HCT116 (cell line): Measurements from ENCODE around the gene CREBZF. TPM values are rescaled to one million over a fixed set of nuclear protein-coding genes. Genes with fewer than 3 reads are reported as not detected.

Source experiments
- ATAC-seq: fragments of 200-7000 bp; cut with Tn5 transposase; 2 replicates; pipeline ENCODE4 v1.9.1; 2020; ENCODE audit warnings: mild to moderate bottlenecking, moderate library complexity
- BruUV-seq: library from RNA; stranded (reverse); fragments of 400-500 nt; replicated peaks from 2 replicates; lab custom pipeline; 2021; lab: Mats Ljungman, UMichigan
- CTCF ChIA-PET: fragments of 300-600 bp; sonication (Branson Sonifier 250); formaldehyde crosslinking; loops from one replicate; lab custom pipeline; 2021; ENCODE audit warnings: antibody characterized with exemption; lab: Charles Lee
- POLR2A ChIA-PET: fragments of 300-600, 350-600 bp; sonication (Branson Sonifier 250); formaldehyde crosslinking; loops from one replicate; lab custom pipeline; 2021; ENCODE audit warnings: antibody characterized with exemption; lab: Charles Lee
- RAD21 ChIA-PET, 2 experiments: fragments of 300-600 bp; sonication (Branson Sonifier 250); formaldehyde crosslinking; loops; one replicate each; lab custom pipeline; 2023; ENCODE audit warnings: low total read pairs in 2 of 2; ENCODE audit not compliant: uncharacterized antibody in 2 of 2, unreplicated experiment in 2 of 2, low non-redundant PET in 1 of 2; lab: Charles Lee
- DNase-seq: peaks from one replicate; pipeline ENCODE4 v3.0.0-alpha.2; 2010; ENCODE audit warnings: low read depth, low spot score
- H2AFZ ChIP-seq: fragments of 200-600 bp; shearing (Covaris generic), sonication (generic); 2 replicates; pipeline ENCODE4 v1.6.1; 2017; ENCODE audit warnings: low read depth, mixed run types, mixed read lengths, antibody characterized with exemption, low read length; ENCODE audit not compliant: poor library complexity, severe bottlenecking
- H3K27ac ChIP-seq: 2 replicates; pipeline ENCODE4 v1.5.1; 2012; ENCODE audit warnings: low read depth, low read length
- H3K27me3 ChIP-seq: fragments of 200-600 bp; sonication (generic); 2 replicates; pipeline ENCODE4 v1.6.1; 2016; ENCODE audit warnings: mixed run types, low read length, mixed read lengths; ENCODE audit not compliant: insufficient read depth
- H3K36me3 ChIP-seq, 2 experiments: fragments of 200-500 bp in 1 of 2; fragments of 200-600 bp in 1 of 2; sonication (Bioruptor generic) in 1 of 2; sonication (generic) in 1 of 2; 2 replicates each; pipeline versions ENCODE4 v1.5.1 to v1.6.1; 2014 to 2016; ENCODE audit warnings: low read length in 2 of 2, inconsistent platforms in 1 of 2, mixed read lengths in 1 of 2, mixed run types in 1 of 2; ENCODE audit not compliant: insufficient read depth in 2 of 2, control insufficient read depth in 1 of 2
- H3K4me1 ChIP-seq, 2 experiments: fragments of 200-600 bp in 1 of 2; sonication (generic) in 1 of 2; 2 replicates each; pipeline versions ENCODE4 v1.5.1 to v1.6.1; 2012 to 2017; ENCODE audit warnings: low read length in 2 of 2, inconsistent platforms in 1 of 2, mild to moderate bottlenecking in 1 of 2, mixed read lengths in 1 of 2, mixed run types in 1 of 2, moderate library complexity in 1 of 2; ENCODE audit not compliant: insufficient read depth in 2 of 2, control insufficient read depth in 1 of 2
- H3K4me2 ChIP-seq: fragments of 200-600 bp; sonication (generic); 2 replicates; pipeline ENCODE4 v1.6.1; 2017; ENCODE audit warnings: mixed run types, low read length, mixed read lengths
- H3K4me3 ChIP-seq, 2 experiments: fragments of 200-600 bp in 1 of 2; sonication (generic) in 1 of 2; replicated peaks in 1 of 2; 2 replicates each; pipeline ENCODE4 v1.5.1; 2011 to 2016; ENCODE audit warnings: low read length in 2 of 2, control low read depth in 1 of 2, low read depth in 1 of 2, mild to moderate bottlenecking in 1 of 2, mixed read lengths in 1 of 2, mixed run types in 1 of 2
- H3K79me2 ChIP-seq: fragments of 200-600 bp; sonication (generic); 2 replicates; pipeline ENCODE4 v1.6.1; 2017; ENCODE audit warnings: mild to moderate bottlenecking, mixed run types, low read length, moderate library complexity, mixed read lengths; ENCODE audit not compliant: insufficient read depth
- H3K9ac ChIP-seq: fragments of 200-600 bp; sonication (generic); 2 replicates; pipeline ENCODE4 v1.6.1; 2016; ENCODE audit warnings: low read length, mixed read lengths
- H3K9me2 ChIP-seq: fragments of 200-600 bp; sonication (generic), shearing (Covaris generic); 2 replicates; pipeline ENCODE4 v1.6.1; 2017; ENCODE audit warnings: mixed run types, mild to moderate bottlenecking, moderate library complexity; ENCODE audit not compliant: insufficient read depth
- H3K9me3 ChIP-seq, 2 experiments: fragments of 200-500 bp in 1 of 2; fragments of 200-600 bp in 1 of 2; sonication (Bioruptor generic) in 1 of 2; sonication (generic) in 1 of 2; 2 replicates each; pipeline ENCODE4 v1.6.1; 2014 to 2017; ENCODE audit warnings: low read length in 2 of 2, mixed read lengths in 2 of 2, inconsistent platforms in 1 of 2, low read depth in 1 of 2, mild to moderate bottlenecking in 1 of 2, mixed run types in 1 of 2, moderate library complexity in 1 of 2; ENCODE audit not compliant: control insufficient read depth in 1 of 2, insufficient read depth in 1 of 2
- H4K20me1 ChIP-seq: fragments of 200-600 bp; sonication (generic), shearing (Covaris generic); 2 replicates; pipeline ENCODE4 v1.6.1; 2017; ENCODE audit warnings: mixed run types, mild to moderate bottlenecking, moderate library complexity; ENCODE audit not compliant: insufficient read depth
- EZH2phosphoT487 ChIP-seq: fragments of 200-600 bp; IDR thresholded peaks from 2 replicates; pipeline ENCODE4 v1.6.1; 2018; ENCODE audit warnings: antibody characterized with exemption, borderline replicate concordance
- RAD21 ChIP-seq: IDR thresholded peaks from 2 replicates; pipeline ENCODE4 v1.6.1; 2012; ENCODE audit warnings: low read depth, mild to moderate bottlenecking
- SIN3A ChIP-seq: IDR thresholded peaks from 2 replicates; pipeline ENCODE4 v1.6.1; 2012; ENCODE audit warnings: low read depth
- SP1 ChIP-seq: IDR thresholded peaks from 2 replicates; pipeline ENCODE4 v1.6.1; 2012; ENCODE audit warnings: low read depth
- TCF7L2 ChIP-seq: IDR thresholded peaks from 2 replicates; pipeline ENCODE4 v1.7.0; 2011; ENCODE audit warnings: borderline replicate concordance, inconsistent platforms; ENCODE audit not compliant: insufficient read depth, insufficient read length; ENCODE audit errors: extremely low read depth
- intact Hi-C: fragments of 100-400 bp; cut with micrococcal nuclease; formaldehyde crosslinking; loops from 2 replicates; pipeline ENCODE4 v1.10.0; 2022
- total RNA-seq: library from RNA; stranded (reverse); gene quantifications from one replicate; pipeline ENCODE4 v1.2.1, GENCODE V29; 2021; ENCODE audit not compliant: unreplicated experiment
- TF ChIP-seq, protein P1 (sequence below): IDR thresholded peaks from 2 replicates; pipeline ENCODE4 v1.6.1; 2011; ENCODE audit warnings: mild to moderate bottlenecking, low read length, moderate library complexity; ENCODE audit not compliant: insufficient replicate concordance; ENCODE audit errors: extremely low read depth
- TF ChIP-seq, protein P2 (sequence below): IDR thresholded peaks from 2 replicates; pipeline ENCODE4 v1.6.1; 2012; ENCODE audit warnings: low read depth

The CREBZF gene
- total RNA-seq, 1 experiment from 2014 or later: 40.2 TPM

DNA sequence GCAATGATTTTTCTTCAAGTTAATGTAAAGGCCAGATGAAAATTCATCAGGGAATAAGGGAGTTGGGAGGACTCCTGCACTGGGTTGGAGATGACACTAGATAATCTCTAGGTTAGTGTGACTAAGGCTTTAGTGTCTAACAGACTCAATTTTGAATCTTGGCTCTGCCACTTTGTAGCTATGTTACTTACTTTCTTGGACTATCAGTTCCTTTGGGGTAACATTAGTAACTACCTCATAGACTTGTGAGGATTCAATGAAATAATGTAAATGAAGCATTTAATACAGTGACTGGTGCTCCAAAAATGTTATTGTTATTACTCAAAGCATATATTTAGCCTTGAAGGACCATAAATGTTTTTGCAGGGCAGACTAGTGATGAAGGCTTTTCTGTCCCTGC, 30.6 kb upstream of the CREBZF start:
- RAD21 ChIA-PET: interaction anchor here in 1 of 2 experiments (0.6 kb wide), 1 partner anchor 148 kb away, joined by 3 read pairs; no protein-coding TSS in a partner anchor
- POLR2A ChIA-PET: no interaction called here
- DNase-seq (no peak), ATAC-seq (no peak)
- TF ChIP-seq EZH2phosphoT487 (no peak), RAD21 (no peak), SP1 (no peak), SIN3A (no peak), TCF7L2 (no peak)
- TF ChIP-seq, protein P1, sequence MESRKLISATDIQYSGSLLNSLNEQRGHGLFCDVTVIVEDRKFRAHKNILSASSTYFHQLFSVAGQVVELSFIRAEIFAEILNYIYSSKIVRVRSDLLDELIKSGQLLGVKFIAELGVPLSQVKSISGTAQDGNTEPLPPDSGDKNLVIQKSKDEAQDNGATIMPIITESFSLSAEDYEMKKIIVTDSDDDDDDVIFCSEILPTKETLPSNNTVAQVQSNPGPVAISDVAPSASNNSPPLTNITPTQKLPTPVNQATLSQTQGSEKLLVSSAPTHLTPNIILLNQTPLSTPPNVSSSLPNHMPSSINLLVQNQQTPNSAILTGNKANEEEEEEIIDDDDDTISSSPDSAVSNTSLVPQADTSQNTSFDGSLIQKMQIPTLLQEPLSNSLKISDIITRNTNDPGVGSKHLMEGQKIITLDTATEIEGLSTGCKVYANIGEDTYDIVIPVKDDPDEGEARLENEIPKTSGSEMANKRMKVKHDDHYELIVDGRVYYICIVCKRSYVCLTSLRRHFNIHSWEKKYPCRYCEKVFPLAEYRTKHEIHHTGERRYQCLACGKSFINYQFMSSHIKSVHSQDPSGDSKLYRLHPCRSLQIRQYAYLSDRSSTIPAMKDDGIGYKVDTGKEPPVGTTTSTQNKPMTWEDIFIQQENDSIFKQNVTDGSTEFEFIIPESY: no peak
- TF ChIP-seq, protein P2, sequence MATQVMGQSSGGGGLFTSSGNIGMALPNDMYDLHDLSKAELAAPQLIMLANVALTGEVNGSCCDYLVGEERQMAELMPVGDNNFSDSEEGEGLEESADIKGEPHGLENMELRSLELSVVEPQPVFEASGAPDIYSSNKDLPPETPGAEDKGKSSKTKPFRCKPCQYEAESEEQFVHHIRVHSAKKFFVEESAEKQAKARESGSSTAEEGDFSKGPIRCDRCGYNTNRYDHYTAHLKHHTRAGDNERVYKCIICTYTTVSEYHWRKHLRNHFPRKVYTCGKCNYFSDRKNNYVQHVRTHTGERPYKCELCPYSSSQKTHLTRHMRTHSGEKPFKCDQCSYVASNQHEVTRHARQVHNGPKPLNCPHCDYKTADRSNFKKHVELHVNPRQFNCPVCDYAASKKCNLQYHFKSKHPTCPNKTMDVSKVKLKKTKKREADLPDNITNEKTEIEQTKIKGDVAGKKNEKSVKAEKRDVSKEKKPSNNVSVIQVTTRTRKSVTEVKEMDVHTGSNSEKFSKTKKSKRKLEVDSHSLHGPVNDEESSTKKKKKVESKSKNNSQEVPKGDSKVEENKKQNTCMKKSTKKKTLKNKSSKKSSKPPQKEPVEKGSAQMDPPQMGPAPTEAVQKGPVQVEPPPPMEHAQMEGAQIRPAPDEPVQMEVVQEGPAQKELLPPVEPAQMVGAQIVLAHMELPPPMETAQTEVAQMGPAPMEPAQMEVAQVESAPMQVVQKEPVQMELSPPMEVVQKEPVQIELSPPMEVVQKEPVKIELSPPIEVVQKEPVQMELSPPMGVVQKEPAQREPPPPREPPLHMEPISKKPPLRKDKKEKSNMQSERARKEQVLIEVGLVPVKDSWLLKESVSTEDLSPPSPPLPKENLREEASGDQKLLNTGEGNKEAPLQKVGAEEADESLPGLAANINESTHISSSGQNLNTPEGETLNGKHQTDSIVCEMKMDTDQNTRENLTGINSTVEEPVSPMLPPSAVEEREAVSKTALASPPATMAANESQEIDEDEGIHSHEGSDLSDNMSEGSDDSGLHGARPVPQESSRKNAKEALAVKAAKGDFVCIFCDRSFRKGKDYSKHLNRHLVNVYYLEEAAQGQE: no peak
- H3K9me2 ChIP-seq: no peaks in the 10 kb centered on the region
- no peak overlapping the region for H2AFZ ChIP-seq
- intact Hi-C loops: loop anchor here (10.0 kb wide), 1 partner anchor 129 kb away; no protein-coding TSS in a partner anchor
- no peaks in the 10 kb centered on the region for H3K79me2 ChIP-seq
- no peak overlapping the region for H3K4me3 ChIP-seq
- no peaks in the 10 kb centered on the region for H3K9me3 ChIP-seq
- H3K9ac ChIP-seq: no peak overlapping the region
- H4K20me1 ChIP-seq: no peaks in the 10 kb centered on the region
- CTCF ChIA-PET: interaction anchor here (1.1 to 1.5 kb wide), 4 partner anchors 9 to 149 kb away, joined by 3 to 5 read pairs (median 4); no protein-coding TSS in a partner anchor
- H3K4me1 ChIP-seq: peaks cover 0 to 4% of the 10 kb centered on the region in 2 experiments; a peak in 1 of 4 replicates
- H3K36me3 ChIP-seq: no peaks in the 10 kb centered on the region
- H3K27me3 ChIP-seq: no peaks in the 10 kb centered on the region
- no TSS peak for BruUV-seq
- H3K27ac ChIP-seq: no peak overlapping the region
- H3K4me2 ChIP-seq: no peak overlapping the region
